GM18507 (cell line): ENCODE measurements around the gene ADO.
"Not testable (repeated sequence)": the region's sequence is repeated elsewhere in the genome, so short reads cannot be mapped to it uniquely, and the experiment has no call there.

ENCODE experiments used
- DNase-seq: peaks from one replicate; pipeline ENCODE4 v3.0.0; 2011; ENCODE audit warnings: low read depth; ENCODE audit not compliant: insufficient read length; ENCODE audit errors: extremely low spot score
- FAIRE-seq: peaks from 2 replicates; lab custom pipeline; 2011; peaks lifted over from hg19 to GRCh38; lab: Jason Lieb, UNC

The ADO gene

GRCh38 chr10:62804356-62805230 is at the start of gene ADO:
Gene ADO, plus strand, starts transcription at chr10:62804720. Its CDS starts 340 bp downstream, at chr10:62805060.
- peak; percentile 92 for FAIRE-seq
- peak; percentile 67 for DNase-seq

DNA sequence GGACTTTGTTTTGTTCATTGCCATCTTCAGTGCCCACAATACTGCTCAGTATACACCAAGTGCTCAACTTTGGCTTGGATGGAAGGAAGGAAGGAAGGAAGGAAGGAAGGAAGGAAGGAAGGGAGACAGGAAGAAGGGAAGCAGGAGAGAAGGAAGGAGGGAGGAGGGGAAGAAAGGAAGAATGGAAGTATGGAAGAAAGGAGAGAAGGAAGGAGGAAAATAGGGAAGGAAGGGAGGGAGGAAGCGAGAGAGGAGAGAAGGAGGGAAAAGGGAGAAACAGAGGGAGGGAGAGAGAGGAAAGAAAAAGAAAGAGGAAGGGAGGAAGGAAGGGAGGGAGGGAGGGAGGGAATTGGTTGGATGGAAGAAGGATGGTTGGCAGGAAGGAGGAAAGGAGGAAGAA is 49.6 kb upstream of the ADO start:
- FAIRE-seq, result no peak
- no peak for DNase-seq

GRCh38 chr10:62755662-62756653 is 48.6 kb upstream of the ADO start:
- DNase-seq (no peak), FAIRE-seq (peak; percentile 70)

DNA sequence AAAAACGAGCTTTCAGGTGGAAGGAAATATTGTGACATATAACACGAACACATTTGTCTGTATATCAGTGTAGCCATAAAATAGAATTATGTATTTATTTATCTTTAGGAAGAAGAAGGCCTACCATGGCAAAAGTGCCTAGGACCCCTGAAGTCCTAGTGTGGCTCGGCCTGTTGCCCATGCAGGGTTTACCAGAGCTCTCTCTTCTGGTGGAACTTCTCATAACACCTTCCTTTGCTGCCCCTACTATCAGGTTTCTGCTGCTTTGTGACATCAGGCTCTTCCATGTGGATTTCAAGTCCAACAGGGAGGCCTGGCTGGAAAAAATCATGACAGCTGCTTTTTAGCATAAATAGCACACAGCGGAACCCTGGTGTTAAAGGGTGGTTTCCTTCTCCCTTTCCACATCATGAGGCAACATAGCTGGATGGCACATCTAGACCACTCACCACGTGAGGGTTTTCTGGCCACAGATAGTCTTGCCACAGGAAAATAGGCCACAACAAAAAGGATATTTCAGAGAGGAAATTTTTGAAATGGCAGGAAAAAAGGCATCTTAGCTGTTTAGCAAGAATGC is 44.8 kb upstream of the ADO start:
- FAIRE-seq (no peak), DNase-seq (no peak)

DNA sequence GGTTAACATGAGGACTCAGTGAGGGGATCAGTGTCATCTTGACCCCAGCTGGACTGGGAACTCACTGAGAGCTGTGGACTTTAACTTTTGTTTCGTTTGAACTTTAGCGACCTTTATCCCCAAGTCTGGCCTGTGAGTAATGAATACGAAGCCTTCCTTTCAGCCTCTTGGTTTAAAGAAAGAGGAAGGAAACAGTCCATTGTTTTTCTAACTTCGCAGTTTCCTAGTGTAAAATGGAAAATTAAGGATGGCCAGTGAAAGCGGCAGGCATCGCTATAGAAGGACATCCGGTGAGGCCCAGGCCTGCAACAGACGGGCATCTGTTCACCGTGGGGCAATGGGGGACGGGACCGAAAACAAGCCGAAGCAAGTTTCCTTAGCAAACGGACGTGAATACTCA is 44.1 kb upstream of the ADO start:
- no peak for DNase-seq
- FAIRE-seq, result no peak

GRCh38 chr10:62761115-62761514 is 43.4 kb upstream of the ADO start:
- no peak for FAIRE-seq
- no peak for DNase-seq

- DNase-seq (no peak), FAIRE-seq (no peak)
Observed at GRCh38 chr10:62763155-62763554, 41.4 kb upstream of the ADO start.

- FAIRE-seq (no peak), DNase-seq (no peak)
Observed at GRCh38 chr10:62764011-62764410, 40.5 kb upstream of the ADO start.

GRCh38 chr10:62765726-62766125 is 38.8 kb upstream of the ADO start:
- no peak for FAIRE-seq

GRCh38 chr10:62766386-62766785 is 38.1 kb upstream of the ADO start:
- FAIRE-seq, result no peak
- no peak for DNase-seq

More at GRCh38 chr10:62765726-62766125, 38.8 kb upstream of the ADO start:
- no peak for DNase-seq

- FAIRE-seq, result peak; percentile 60
- DNase-seq, result no peak
Observed at GRCh38 chr10:62769574-62770242, 34.8 kb upstream of the ADO start.

- DNase-seq (no peak), FAIRE-seq (peak; percentile 15)
Observed at GRCh38 chr10:62772186-62772974, 32.1 kb upstream of the ADO start.

DNA sequence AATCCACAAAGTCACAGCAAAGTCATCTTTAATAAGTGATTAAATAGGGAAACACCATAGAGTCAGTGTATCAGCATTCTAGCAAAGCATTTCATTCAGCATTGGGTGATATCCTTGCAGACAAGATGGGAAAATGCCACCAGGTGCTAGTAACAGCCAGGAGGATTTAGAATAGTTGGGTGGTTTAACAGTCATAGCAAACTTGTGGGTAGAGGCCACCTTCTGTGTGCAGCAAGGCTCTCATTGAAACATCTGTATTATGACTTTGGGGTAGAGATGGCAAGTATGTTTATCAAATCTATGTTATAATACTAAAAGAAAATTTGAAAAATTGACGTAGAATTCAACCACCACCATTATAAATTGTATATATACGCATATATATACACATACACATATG is 26.4 kb upstream of the ADO start:
- no peak for FAIRE-seq

DNA sequence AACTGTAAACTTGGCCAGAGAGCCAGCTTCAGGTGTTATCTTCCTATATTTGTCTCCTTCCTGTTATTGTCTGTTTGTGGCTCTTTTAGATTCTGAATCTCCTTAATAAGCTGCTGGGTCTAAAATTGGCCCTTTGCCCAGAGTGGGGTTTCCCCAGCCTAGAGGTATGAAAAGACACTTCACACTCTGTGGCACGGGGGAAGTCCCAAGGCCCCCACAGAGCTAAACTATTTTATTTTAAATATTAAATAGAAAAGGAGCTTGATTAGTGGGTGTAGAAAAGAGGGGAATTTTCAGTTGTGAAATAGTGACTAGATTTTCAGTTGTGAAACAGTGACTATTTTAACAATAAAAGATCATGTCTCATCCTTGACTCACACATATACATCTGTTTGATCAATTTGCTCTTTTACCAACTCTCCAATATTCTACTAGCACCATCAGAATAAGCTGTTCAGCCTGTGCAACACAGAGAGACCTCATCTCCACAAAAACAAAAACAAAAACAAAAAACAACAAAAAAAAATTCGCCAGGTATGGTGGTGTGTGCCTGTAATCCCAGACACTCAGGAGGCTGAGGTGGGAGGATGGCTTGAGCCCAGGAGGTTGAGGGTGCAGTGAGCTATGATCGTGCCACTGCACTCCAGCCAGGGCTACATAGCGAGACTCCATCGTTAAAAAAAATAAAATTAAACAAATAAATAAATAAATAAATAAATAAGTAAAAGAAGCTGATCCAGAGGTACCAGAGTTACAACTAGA is 24.9 kb upstream of the ADO start:
- peak; percentile 89 for FAIRE-seq

More for the DNA sequence above, 26.4 kb upstream of the ADO start:
- no peak for DNase-seq

GRCh38 chr10:62784537-62784936 is 20.0 kb upstream of the ADO start:
- FAIRE-seq, DNase-seq: not testable (repeated sequence)

More for the DNA sequence above, 24.9 kb upstream of the ADO start:
- DNase-seq, result peak; percentile 52

GRCh38 chr10:62788285-62788684 is 16.2 kb upstream of the ADO start:
- FAIRE-seq, DNase-seq: not testable (repeated sequence)

GRCh38 chr10:62788861-62789467 is 15.6 kb upstream of the ADO start:
- DNase-seq (no peak), FAIRE-seq (no peak)
